SH-SY5Y (cell line): ENCODE data around the gene SOX21.

Source experiments
- GATA2 ChIP-seq: IDR thresholded peaks from 2 replicates; pipeline ENCODE4 v1.6.1; 2011; ENCODE audit warnings: mild to moderate bottlenecking, low read depth, low read length
- GATA3 ChIP-seq: IDR thresholded peaks from 2 replicates; pipeline ENCODE4 v1.6.1; 2011; ENCODE audit warnings: low read depth, mild to moderate bottlenecking, low read length, moderate library complexity

GRCh38 chr13:94703271-94703670 is 9.1 kb downstream of the SOX21 start:
- TF ChIP-seq GATA2 (no peak), GATA3 (no peak)
